ENCODE measurements around the gene ZNF532.

ZNF532 gene

DNA sequence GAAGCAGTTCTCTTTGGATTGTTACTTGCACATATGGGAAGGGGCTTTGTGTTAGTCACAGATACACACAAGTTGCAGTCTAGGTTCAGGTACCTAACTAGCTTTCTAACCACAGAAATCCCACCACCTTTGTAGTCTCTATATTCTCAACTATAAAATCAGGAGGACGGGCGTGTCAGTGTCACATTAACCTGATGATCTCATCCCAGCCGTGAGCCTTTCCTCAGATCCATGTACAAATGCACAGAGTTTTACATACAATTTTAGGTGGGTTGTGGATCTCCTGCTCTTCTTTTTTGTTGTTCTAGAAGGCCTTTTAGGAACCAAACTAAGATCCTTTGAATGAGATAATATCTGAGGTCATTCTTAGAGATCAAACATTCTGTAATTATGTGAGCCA, 94.0 kb downstream of the ZNF532 start:
- Histone ChIP-seq H3K9me3 (no peaks in the 10 kb centered on the region), H3K27me3 (no peaks in the 10 kb centered on the region), H3K4me1 (ENCODE audit: control insufficient read depth in 1 of 2, insufficient read depth in 1 of 2, low read depth in 1 of 2, low read length in 1 of 2) (no peaks in the 10 kb centered on the region), H3K36me3 (no peaks in the 10 kb centered on the region), H3K27ac (no peak overlapping the region), H3K4me3 (ENCODE audit: low read depth in 1 of 2, low read length in 1 of 2) (no peak overlapping the region)
- TF ChIP-seq, protein P1, sequence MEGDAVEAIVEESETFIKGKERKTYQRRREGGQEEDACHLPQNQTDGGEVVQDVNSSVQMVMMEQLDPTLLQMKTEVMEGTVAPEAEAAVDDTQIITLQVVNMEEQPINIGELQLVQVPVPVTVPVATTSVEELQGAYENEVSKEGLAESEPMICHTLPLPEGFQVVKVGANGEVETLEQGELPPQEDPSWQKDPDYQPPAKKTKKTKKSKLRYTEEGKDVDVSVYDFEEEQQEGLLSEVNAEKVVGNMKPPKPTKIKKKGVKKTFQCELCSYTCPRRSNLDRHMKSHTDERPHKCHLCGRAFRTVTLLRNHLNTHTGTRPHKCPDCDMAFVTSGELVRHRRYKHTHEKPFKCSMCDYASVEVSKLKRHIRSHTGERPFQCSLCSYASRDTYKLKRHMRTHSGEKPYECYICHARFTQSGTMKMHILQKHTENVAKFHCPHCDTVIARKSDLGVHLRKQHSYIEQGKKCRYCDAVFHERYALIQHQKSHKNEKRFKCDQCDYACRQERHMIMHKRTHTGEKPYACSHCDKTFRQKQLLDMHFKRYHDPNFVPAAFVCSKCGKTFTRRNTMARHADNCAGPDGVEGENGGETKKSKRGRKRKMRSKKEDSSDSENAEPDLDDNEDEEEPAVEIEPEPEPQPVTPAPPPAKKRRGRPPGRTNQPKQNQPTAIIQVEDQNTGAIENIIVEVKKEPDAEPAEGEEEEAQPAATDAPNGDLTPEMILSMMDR (IDR thresholded peaks at IDR 0.05) = no peak

DNA sequence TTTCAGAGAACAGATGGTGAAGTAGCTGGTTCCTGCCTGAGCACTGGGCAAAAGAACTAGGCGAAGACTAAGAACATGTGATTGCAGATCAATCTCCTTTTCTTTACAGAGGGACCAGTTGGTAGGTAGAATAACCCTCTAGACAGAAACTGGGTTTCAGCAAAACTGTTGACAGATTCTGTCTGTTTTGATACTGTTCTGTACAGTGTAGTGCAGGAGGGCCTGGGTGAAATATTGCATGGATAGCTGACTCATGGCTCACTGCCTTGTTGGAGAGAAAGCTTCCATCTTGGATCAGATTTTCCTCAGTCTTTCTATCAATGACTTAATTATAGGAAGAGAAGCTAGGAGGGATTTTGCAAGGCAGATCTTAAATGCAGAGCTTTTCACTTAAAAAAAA, 95.8 kb downstream of the ZNF532 start:
- Histone ChIP-seq H3K27me3 (no peaks in the 10 kb centered on the region), H3K4me1 (ENCODE audit: control insufficient read depth in 1 of 2, insufficient read depth in 1 of 2, low read depth in 1 of 2, low read length in 1 of 2) (no peaks in the 10 kb centered on the region), H3K4me3 (ENCODE audit: low read depth in 1 of 2, low read length in 1 of 2) (no peak overlapping the region), H3K36me3 (no peaks in the 10 kb centered on the region), H3K27ac (no peak overlapping the region), H3K9me3 (no peaks in the 10 kb centered on the region)
- TF ChIP-seq, protein P1 (IDR thresholded peaks at IDR 0.05) = no peak

DNA sequence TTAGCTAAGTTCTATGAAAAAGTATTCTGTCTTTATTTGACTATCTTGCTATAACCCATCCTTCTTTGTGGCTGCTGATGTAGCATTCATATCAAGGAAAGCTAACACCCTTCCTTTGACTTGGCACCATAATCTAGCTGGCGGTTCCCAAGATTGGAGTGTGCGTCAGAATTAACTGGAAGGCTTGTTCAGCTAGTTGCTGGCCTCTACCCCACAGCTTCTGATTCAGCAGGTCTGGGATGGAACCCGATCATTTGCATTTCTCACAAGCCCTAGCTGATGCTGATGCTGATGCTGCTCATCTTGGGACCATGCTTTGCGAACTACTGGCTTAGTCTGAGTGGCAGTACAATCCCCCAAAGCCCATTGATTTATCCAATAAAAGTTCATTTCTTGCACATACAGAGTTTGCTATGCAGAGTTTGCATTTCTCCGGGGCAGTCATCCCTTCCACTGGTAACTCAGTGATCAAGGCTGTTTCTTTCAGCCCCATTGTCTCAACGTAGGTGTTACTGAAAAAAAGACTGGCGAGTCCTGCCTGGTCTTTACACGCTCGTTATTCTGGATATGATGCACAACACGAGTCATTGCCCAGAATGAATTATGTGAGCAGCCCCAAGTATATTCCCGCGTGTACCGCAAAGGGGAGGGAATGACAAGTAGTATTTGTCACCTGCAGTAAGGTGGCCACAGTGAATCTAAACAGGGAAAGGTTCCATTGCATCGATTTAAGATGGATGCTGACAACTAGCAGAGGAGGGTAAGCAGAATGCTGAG, 96.5 kb downstream of the ZNF532 start:
- Histone ChIP-seq H3K4me3 (ENCODE audit: low read depth in 1 of 2, low read length in 1 of 2) (no peak overlapping the region), H3K36me3 (no peaks in the 10 kb centered on the region), H3K4me1 (ENCODE audit: control insufficient read depth in 1 of 2, insufficient read depth in 1 of 2, low read depth in 1 of 2, low read length in 1 of 2) (no peaks in the 10 kb centered on the region), H3K9me3 (no peaks in the 10 kb centered on the region), H3K27ac (no peak overlapping the region), H3K27me3 (no peaks in the 10 kb centered on the region)
- TF ChIP-seq, protein P1 (IDR thresholded peaks at IDR 0.05) = no peak

DNA sequence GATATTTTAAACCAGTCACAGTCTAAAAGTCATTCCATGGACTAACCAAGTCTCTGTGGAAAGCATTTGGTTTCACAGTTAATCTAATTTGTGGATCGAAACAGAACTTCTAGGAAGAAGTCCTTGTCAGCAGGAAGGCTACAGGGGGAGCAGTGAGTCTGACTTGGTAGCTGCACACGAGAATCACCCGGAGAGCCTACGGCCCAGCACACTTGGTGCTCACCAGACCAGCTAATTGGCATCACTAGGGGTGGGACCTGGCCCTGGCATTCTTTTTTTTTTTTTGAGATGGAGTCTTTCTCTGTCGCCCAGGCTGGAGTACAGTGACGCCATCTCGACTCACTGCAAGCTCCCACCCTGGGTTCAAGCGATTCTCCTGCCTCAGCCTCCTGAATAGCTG, 97.7 kb downstream of the ZNF532 start:
- Histone ChIP-seq H3K4me3 (ENCODE audit: low read depth in 1 of 2, low read length in 1 of 2) (no peak overlapping the region), H3K36me3 (no peaks in the 10 kb centered on the region), H3K27ac (no peak overlapping the region), H3K27me3 (no peaks in the 10 kb centered on the region), H3K9me3 (no peaks in the 10 kb centered on the region), H3K4me1 (ENCODE audit: control insufficient read depth in 1 of 2, insufficient read depth in 1 of 2, low read depth in 1 of 2, low read length in 1 of 2) (no peaks in the 10 kb centered on the region)
- TF ChIP-seq, protein P1 (IDR thresholded peaks at IDR 0.05) = no peak

DNA sequence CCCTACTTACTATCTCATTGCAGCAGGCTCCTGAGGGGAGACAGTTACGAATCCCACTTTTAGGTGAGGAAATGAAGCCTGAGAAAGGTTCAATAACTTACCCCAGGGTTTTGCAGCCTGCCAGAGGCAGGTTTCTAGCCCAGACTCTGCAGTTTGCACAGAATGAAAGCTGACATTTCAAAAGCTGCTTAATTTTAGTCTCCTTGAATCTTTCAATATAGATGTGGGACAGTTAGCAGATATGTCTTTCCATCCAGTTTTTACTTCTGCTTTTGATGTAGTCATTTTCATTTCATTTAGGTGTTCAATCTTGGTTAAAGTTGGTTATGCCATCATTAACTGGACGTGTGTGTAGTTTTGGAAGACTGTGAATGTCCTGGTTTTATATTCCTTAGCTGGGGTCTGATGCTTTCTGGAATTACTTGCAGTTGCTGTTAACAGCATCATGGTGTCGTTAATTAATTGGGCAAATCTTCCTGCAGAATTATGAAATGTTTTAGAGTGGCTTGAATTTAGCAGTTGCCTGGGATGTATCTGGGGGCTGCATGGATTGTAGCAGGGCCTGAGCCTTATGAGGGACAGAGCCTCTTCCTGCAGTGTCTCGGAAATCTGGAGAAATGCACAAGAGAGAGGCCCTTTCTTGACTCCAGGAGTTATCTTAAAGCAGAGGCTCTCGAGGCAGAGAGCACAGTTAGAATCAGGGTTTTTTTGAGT, 100.8 kb downstream of the ZNF532 start:
- H3K27ac ChIP-seq = no peak overlapping the region

More for the DNA sequence above, 100.8 kb downstream of the ZNF532 start:
- TF ChIP-seq, protein P1 (IDR thresholded peaks at IDR 0.05) = no peak
- H3K36me3 ChIP-seq = no peaks in the 10 kb centered on the region
- H3K4me3 ChIP-seq (ENCODE audit: low read depth in 1 of 2, low read length in 1 of 2) = no peak overlapping the region
- no peaks in the 10 kb centered on the region for H3K9me3 ChIP-seq
- no peaks in the 10 kb centered on the region for H3K27me3 ChIP-seq
- H3K4me1 ChIP-seq (ENCODE audit: control insufficient read depth in 1 of 2, insufficient read depth in 1 of 2, low read depth in 1 of 2, low read length in 1 of 2) = no peaks in the 10 kb centered on the region

Data from neutrophil (primary cell).